Tongue (tissue), 2 donors: ENCODE data around the gene PRKAB2. TPM values are rescaled to one million over a fixed set of nuclear protein-coding genes. Genes with fewer than 3 reads are reported as not detected.
"Not testable (repeated sequence)": the region's sequence is repeated elsewhere in the genome, so short reads cannot be mapped to it uniquely, and the experiment has no call there.

Experiments
- DNase-seq: peaks from one replicate; pipeline ENCODE4 v3.0.0-alpha.2; 2015
- total RNA-seq: library from RNA; depleted of rRNA; stranded (reverse); fragments of >200 nt; gene quantifications from one replicate; pipeline ENCODE4 v1.2.3, GENCODE V29; 2014

The PRKAB2 gene
- total RNA-seq, 1 donor from 2014 or later, result 45.5 TPM

- DNase-seq, result no peak
These were observed 62.5 kb downstream of the PRKAB2 start for GRCh38 chr1:147109762-147110161.

GRCh38 chr1:147109041-147109440 is 63.2 kb downstream of the PRKAB2 start:
- DNase-seq, result no peak

GRCh38 chr1:147106407-147106881 is 65.8 kb downstream of the PRKAB2 start:
- not testable (repeated sequence) for DNase-seq

- DNase-seq, result no peak
These were observed 66.4 kb downstream of the PRKAB2 start for GRCh38 chr1:147105909-147106308.

Other genes starting within 250 kb of the PRKAB2 start
- 16.2 TPM for gene NBPF12, start 234.1 kb downstream of the PRKAB2 start, total RNA-seq
- 1.5 TPM for gene FMO5, start 52.9 kb upstream of the PRKAB2 start, total RNA-seq
- 32.7 TPM for gene CHD1L, start 70.2 kb upstream of the PRKAB2 start, total RNA-seq